Activated CD4-positive, CD25-positive, alpha-beta regulatory T cell treated with anti-CD3 and anti-CD28 coated beads, Interleukin-2, amount 50 U/mL, for 16 hours (primary cell): ENCODE data around the gene LPP.

Experiments used
- DNase-seq: peaks from one replicate; pipeline ENCODE4 v3.0.0-alpha.2; 2020; ENCODE audit warnings: low read depth, low spot score

Gene LPP

DNA sequence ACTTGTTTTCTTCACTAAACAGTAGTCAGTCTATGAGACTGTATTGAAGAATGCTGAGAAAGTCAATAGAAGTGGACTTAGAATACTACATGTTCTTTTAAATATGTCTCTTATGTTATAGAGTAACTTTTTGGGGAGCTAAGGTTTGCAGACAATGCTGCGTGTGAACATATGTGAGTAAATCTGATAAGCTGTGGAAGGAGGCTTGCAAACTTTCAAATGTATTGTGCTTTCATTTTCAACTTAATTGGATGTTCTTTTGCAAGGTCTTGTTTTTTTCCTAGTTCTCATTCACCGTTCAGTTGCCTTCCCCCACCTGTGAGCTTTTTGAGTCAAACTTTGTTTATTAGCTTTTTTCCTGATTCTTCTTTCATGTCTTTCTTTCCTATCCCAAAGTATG lies 176.2 kb downstream of the LPP start:
- DNase-seq, result no peak

DNA sequence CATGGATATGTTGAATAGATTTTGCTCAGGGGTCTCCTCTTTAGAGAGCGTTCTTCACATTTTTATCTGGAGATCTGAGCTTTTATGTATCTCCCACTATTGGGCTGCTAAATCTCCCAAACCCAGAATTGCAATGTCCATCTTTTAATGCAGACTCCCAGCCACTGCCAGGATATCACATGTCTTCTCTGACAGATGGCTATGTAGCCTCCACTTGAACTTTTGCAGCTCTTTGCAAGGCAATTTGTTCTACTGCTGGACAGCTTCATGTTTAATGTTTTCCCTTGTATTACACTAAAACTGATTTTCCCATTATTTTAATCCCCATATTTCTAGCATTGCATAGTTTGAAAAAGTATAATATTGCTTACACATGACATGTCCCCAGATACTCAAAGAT lies 177.2 kb downstream of the LPP start:
- DNase-seq, result no peak

DNA sequence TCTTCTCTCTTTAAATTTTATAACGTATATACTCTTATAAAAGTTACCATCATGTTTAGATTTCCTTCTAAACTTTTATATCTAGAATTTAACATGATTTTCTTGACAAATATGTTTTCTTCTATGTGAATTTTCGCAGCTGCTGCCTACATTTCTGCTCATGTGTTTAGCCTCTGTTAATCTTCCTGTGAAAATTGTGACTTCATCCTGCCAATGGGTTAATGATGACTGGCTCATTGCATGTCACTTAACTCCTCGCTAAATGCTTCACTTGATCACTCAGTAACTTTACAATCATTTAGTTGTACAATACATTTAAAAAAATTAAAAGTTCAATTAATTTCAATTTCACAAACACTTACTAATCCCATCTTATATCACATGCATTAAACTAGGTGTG lies 178.1 kb downstream of the LPP start:
- no peak for DNase-seq

DNA sequence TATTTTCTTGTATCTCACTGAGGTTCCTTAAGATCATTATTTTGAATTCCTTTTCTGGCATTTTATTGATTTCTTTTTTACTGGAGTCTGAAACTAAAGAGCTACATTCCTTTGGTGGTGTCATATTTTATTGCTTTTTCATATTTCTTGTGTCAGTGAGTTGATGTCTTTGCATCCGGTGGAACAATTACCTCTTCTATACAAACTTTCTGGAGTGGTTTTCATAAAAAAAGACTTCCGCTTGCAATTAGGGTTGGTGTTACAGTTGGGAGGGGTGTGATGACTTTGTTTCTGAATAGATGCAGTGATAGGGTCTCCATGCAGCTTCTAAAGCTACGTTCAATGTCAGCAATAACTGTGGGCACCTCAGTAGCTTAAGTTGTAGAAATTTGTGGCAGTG lies 181.7 kb downstream of the LPP start:
- no peak for DNase-seq

DNA sequence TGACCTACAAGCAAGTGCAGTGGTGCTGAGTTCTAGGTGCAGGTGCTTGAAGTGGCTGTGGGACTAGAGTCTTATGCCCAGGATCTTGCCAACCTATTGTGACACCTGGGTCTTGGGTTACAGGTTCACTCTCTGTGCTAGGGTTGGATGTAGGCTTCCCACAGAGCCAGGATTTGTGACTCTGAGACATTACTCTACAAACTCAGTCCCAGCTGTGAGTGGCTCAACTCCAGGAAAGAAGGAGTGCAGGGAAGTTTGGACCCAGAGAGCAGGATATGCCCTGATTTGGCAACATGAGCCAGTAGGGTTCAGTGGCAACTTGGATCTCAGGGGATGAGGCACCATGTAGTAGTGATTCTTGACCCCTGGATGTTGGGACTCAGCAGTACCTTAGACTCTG lies 182.2 kb downstream of the LPP start:
- DNase-seq, result no peak

DNA sequence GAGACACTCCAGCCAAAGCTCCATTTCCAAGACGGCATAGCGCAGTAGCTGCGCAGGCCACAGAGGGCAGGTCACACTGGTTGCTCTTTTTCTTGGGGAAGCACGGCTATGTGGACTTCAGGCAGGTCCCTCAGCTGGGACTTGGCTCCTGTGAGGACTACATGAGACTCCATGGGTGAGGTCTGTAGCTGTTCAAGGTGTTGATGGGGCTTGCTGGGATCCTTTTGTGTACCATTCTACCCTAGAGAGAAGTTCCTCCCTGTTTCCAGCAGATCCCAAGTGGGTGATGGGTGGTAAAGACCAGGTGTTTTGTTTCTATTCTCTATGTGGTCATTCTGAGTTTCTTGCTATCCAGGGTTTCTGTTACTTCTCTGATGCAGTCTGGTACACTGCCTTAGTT lies 183.3 kb downstream of the LPP start:
- no peak for DNase-seq

DNA sequence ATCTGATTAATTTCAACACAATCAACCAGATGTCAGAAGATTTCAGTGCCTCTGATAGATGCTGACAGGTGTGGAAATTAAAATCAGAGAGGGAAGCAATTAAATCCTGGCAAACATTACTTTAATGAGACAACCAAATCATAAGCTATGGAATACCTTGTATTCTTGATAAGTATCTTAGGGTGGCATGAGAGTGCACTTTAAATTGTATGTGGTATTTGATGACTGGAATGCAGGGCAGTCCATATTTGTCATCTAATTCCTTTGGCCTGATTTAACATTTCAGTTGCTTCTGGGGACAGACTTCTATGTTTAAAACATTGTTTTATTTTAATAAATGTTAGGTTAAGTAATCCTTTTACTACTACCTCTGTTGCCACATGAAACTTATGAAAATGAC lies 184.1 kb downstream of the LPP start:
- no peak for DNase-seq

DNA sequence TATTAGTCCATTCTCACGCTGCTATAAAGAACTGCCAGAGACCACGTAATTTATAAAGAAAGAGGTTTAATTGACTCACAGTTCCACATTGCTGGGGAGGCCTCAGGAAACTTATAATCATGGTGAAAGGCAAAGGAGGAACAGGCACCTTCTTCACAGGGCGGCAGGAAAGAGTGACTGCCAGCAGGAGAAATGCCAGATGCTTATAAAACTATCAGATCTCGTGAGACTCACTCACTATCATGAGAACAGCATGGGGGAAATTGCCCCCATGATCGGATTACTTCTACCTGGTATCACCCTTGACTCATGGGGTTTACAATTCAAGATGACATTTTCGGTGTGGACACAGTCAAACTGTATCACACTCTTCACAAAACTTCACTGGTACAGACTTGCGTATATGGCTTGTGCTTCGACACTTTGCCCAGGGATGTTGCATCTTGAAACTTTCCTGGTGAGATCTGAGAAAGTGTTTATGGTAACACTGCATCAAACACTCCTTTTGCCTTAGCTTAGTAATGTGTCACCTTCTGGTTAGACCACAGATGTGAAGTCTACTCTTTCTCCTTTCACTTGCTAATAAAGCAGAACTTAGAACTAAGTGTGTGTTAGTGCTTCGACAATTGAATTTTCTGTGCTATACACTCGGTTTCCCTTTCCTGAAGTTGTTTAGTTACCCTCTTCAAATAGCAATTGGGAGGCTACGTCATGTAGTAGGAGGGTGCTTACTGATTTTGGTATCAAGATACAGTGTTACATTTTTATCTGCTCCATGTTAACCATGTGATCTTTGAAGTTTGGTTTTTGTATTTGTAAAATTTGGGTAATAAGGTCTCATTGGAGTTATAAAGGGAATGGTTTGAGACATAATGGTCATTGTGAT lies 185.7 kb downstream of the LPP start:
- no peak for DNase-seq

DNA sequence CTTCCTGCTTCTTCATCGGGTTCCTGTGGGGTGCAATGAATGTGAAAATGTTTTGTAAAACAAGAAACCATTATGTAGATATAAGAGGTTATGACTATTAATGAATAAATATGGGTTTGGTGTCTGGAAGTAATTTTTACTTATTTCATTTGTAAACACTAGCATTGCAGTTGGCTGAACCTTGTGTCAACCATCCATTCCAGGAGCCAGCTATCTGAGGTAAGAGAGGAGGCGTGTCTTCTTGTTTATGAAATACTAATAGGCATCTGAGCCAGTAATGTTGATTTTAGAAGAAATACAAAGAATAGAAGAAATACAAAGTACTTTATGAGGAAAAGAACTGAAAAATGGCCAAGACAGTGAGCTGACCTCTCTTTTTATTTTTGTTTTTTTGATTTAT lies 187.5 kb downstream of the LPP start:
- DNase-seq, result no peak

DNA sequence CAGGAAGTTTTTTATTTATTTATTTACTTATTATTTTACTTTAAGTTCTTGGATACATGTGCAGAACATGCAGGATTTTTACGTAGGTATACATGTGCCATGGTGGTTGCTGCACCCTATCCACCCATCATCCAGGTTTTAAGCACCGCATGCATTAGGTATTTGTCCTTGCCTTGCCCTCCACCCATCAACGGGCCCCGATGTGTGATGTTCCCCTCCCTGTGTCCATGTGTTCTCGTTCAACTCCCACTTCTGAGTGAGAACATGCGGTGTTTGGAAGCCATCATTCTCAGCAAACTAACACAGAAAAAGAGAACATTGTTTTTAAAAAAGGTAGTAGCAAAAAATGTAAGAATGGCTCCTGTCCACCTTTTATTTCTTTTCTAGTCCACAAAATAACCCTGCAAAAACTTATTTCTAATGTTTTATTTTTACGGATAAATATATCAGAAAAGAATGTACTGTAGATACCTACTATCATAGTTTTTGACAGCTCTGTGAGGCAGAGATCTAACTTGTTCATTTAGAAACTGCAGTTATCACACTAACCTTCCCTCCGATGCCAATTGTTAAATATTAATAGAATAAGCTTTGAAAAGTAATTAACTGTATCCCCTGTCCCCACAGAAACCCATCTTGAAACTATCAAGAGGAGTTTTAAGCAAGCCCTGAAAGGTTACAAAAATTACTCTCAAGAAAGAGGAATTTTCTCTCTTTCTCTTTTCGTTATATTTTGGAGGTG lies 189.2 kb downstream of the LPP start:
- DNase-seq, result no peak

DNA sequence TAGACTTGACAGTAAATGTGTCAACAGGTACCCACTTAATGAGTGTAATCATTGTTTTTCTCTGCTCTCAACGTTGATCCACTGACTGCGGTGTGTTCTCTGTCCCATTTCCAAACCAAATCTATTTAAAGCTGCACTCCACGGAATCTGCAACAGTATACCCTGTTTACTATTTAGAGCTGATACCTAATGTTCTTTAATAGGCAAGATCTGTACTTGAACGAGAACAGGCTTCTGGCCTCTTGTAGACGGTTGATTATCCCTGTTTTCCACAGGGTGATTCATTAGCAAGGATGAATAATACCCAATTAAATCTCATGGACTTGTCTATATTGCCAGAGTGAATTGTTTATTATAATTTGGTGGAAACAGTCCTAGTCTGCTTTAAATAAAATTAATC lies 189.9 kb downstream of the LPP start:
- no peak for DNase-seq

DNA sequence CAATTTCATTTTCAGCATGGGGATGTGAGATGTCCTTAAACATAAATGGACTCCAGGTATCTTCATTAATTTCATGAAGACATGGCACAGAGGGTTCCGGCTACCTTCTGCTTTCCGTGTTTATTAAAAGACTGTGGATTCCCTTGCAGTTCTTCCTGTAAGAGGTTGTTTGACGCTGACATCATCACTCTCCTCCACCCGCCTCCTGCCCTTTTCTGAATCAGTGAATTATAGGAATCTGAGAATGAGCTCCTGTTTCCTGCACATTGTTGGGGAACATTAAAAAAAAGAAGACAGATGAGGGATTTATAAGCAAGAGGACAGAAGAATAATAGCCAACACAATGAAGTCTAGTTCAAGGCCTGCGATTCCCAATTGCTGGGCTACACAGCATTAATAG lies 191.3 kb downstream of the LPP start:
- no peak for DNase-seq

DNA sequence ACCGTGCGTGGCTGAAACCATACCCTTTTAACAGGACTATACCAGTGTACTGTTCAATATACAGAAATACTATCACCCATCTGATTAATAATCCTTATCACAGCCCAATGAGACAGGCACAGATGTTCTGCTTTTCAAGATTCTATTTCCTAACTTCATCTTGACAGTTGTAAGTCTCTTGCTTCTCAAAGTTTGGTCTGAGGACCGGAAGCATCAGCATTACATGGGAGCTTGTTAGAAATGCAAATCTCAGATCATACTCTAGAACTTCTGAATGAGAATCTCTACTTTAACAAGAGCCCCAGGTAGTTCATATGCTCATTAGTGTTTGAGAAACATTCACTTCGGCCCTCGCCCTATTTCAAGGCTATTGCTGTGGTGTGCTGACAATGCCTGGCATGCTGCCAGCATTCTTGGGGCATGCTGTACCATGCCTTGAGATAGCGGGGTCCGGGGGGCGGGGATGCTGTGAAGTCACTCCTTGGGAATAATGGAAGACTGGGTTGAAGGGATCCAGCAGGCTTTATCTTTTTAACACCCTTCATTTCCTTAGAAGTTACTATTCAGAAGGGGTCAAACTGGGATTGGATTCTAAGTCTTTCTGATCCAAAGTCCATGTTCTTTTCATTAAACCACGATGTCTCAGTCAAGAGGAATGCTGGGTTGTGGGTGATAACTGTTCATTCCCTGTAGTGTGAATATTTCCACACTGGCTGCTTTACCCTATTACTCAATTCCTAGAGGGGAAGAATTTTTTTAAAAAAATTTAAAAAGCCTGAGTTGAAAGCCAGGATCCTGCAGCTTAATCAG lies 194.7 kb downstream of the LPP start:
- no peak for DNase-seq

DNA sequence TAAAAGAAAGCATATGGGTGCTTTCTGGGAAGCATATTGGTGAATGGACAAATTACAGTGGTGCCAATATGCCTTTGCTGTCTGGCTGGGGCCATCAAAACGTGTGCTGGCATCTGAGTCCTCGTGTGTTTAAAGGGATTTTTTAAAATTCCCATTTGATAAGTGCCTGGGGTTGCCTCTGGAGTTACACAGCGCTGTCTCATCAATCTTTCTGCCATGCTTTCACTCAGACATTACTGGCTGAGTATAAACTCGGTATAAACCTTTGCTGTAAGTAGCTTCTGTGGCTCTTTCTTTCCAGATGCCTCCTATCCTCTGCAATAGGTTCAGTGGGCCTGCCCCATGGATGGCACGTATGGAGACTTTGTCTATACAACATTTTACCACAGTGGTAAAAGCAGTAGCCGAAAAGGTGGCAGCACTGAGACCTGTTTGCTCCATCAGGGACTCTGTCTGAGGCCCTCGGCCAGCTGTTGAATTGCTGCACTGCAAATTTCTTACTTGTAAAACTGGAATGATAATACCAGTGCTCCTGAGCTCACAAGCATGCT lies 195.5 kb downstream of the LPP start:
- DNase-seq, result no peak

DNA sequence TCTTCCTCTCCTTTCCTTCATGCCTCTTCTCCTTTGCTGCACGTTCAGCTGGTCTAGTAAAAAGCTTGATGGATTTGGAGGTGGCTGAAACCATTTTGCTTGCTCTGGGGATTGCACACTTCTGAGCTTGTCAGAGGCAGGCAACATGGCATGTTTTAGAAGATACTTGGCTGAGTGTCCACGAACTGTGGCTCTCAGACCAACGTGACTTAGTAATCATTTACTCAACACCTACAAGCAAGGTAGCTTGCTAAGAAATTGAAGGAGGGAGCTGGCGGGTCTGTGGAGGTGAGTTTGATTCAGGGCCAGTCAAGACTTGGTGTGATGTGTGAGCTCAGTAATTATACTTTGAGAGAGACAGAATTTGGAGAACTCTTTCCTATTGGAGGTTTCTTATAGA lies 196.0 kb downstream of the LPP start:
- DNase-seq, result no peak

DNA sequence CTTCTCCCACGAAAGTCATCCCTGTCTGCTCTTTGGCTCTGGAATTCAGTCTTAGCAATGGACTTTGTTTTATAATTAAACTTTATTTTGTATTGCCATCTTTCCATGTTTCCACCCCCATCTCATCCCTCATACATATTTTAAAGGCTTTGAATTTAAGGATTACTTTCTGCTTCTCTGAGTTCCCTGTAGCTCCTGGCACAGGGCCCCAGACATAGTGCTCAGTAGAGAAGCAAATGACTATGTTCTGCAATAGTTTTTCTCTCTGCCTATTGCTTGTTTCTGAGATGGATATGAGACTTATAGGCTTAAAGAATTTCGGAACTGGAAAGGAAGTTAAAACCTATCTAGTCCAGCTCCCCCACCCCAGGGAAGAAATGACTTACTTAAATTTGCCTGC lies 197.0 kb downstream of the LPP start:
- DNase-seq, result no peak

DNA sequence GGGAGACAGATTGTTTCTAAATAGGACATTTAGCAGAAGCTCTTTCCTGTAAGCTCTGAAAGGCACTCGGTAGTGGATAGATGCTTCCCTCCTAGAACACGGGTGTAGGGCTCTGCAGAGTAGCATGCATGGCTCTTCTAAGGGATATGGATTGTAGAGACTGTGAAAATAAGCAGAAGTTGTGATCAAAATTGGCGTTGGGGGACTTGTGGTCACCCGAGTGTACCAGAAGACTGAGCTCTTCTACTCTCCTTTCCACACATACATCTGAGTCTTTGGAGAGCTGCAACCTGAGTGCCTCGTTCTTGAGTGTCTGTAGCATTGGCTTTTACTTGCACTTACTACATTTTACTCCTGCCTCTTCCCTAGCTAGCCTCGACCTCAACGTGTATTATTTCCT lies 197.7 kb downstream of the LPP start:
- DNase-seq, result no peak

DNA sequence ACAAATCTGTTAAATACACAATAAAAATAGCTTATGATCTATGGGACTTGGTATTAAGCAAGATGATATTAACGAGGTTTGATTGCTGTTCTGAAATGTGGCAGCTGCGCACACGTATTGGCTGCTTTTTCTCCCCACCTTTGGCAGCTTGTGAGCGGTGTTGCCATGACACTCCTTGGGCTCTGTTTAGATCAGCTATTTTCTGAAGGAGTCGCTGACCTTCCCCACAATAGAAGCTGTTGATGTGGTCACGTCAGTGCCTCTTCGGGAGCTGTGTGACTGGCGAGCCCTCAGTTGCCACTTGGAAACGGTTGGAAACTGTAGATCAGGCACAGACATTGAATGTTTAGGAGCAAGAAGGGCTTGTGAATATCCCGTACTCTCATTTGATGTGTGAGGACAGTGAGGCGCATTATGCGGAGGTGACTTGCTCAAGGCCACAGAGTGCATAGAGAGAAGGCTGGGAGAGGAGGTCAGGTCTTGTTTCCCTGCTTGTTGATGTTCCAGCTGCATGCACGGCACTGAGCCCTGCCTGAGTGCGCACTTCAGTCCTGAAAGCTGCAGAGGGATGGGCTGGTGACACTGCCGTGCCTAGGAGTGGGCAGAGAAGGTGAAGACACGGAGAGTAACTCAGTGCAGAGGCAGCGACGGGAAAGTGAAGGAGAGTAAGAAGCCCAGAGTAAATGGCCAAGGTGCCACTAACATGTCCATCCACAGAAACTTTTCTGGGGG lies 198.4 kb downstream of the LPP start:
- DNase-seq, result no peak

DNA sequence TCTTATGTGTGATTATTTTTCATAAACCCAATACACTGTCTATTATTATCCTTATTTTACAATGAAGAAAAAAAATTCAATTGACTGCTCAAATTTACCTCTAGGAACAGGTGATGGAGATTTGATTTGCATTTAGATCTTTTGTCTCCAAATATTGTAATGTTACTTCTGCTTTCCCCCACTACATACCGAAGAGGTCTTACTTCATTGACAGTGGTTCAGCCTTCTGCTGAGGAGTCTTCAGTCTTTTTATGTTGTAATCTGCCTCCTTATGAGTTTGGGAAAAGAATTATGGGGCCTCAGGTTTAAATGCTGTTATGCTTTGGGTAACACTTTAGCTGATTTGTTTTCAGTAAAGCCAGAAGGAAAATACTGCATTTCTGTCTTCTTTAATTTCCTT lies 199.5 kb downstream of the LPP start:
- no peak for DNase-seq

DNA sequence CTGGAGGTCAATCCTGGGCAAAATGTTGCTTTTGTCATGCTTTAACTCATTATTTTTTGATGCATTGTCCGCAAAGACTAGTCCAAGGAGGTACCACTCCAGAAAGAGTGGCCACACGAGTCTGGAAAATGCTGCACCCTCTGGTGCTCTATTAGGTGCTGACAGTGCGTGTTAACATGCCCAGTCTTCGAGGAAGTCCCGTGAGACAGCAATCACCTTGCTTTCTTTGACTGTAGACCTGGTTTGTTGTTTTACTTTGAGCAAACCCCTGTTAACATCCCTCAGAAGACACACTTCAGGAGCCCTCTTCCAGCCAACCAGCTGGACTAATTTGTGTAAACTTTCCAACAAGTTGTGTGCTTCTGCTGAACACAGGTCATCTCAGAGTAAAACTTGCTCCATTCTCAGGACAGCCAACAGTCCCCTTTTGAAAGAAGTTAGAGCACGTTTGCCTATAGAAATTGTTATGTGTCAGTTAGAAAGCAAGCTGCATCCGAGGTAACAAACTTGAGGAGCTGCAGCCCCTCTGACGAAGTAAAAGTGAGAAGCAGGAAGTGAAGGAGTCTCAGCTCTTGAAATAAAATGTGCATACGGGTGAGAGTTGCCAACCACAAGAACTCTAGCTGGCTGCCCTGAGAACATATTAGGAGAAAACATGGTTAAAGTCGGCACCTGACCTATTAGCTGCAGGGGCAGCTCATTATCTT lies 205.0 kb downstream of the LPP start:
- DNase-seq, result no peak

DNA sequence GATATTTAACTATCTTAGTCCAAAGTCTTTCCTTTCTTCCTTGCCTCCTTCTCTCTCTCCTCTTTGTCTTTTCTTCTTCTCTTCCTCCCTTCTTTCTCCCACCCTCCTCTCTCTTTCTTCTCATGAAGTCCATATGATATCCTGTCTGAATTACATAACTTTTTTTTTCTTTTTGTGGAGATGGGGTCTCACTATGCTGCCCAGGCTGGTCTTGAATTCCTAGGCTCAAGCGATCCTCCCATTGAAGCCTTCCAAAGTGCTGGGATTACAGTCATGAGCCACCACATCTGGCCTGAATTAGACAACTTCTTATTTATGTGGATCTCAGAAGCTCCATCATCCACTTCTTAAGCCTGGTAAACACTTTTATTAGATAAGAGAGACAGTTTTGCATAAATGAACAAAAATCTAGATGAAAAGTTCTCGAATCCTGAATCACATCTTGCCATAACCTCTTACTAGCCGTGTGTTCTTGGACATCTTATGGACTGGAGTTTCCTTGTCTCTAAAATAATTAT lies 206.5 kb downstream of the LPP start:
- no peak for DNase-seq
